Measurements from ENCODE around the gene NUP210. TPM values are rescaled to one million over a fixed set of nuclear protein-coding genes. Genes with fewer than 3 reads are reported as not detected.

Gene NUP210
- total and polyA plus RNA-seq, 2 experiments from 2014 or later = 13.8 to 73.9 TPM

DNA sequence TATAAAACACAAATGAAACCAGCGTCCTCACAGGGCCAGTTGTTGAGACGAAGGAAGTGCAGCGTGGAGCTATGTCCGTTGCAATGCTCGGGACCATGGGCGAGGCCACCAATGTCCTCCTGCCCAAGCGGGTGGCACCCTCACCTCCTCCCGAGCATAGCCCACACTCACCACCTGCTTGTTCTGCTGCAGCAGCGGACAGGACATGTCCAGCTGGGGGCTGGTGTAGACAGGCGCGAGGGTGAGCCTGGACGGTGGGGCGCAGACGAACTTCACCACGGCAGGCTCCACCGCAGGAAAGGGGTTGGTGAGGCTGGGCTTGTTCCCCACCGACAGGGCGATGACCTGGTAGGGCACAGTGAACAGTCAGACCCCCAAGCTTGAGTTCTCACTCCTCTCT lies 62.1 kb downstream of the NUP210 start:
- Histone ChIP-seq H3K27me3 (ENCODE audit: insufficient read depth) (no peaks in the 10 kb centered on the region), H3K27ac (ENCODE audit: low read depth) (no peak overlapping the region), H4K20me1 (replicated peaks; ENCODE audit: insufficient read depth) (no peaks in the 10 kb centered on the region; the same call in 1 of the 2 replicates), H2AFZ (no peak overlapping the region), H3K4me1 (ENCODE audit: insufficient read depth) (no peaks in the 10 kb centered on the region), H3K79me2 (replicated peaks; ENCODE audit: insufficient read depth) (no peaks in the 10 kb centered on the region), H3K9me2 (ENCODE audit: insufficient read depth) (no peaks in the 10 kb centered on the region), H3K36me3 (ENCODE audit: insufficient read depth) (no peaks in the 10 kb centered on the region; the same call in 1 of the 2 replicates), H3K4me2 (no peak overlapping the region), H3K4me3 (no peak overlapping the region), H3F3A (replicated peaks; ENCODE audit: low read depth) (no peaks in the 10 kb centered on the region)
- no peak for DNase-seq (ENCODE audit: low spot score)
- Mint-ChIP-seq H3K36me3 (ENCODE audit: low read depth) (peaks cover 78% of the 10 kb centered on the region), H3K9me3 (no peaks in the 10 kb centered on the region), H3K27ac (no peak overlapping the region), H3K4me3 (no peak overlapping the region), H3K27me3 (ENCODE audit: insufficient read depth, low read depth, poor library complexity) (peaks cover 12% of the 10 kb centered on the region), H3K4me1 (peaks cover 7% of the 10 kb centered on the region)
- ATAC-seq = no peak
- TF ChIP-seq CREB1 (CRISPR knock-in tag; IDR thresholded peaks at IDR 0.05; ENCODE audit: low read depth) (no peak), ZNF114 (CRISPR knock-in tag; IDR thresholded peaks at IDR 0.05) (no peak), JUNB (IDR thresholded peaks at IDR 0.05; ENCODE audit: unreplicated experiment) (no peak), EZH2phosphoT487 (IDR thresholded peaks at IDR 0.05; ENCODE audit: unreplicated experiment) (no peak), ZNF331 (CRISPR knock-in tag; IDR thresholded peaks at IDR 0.05; ENCODE audit: low read depth) (no peak), CTCF (conservative IDR thresholded peaks at IDR 0.05; ENCODE audit: low read depth in 2 of 2) (no peak), EZH2 (IDR thresholded peaks at IDR 0.05; ENCODE audit: low read depth, unreplicated experiment) (no peak), POLR2AphosphoS5 (IDR thresholded peaks at IDR 0.05; ENCODE audit: low read depth) (no peak)
- TF ChIP-seq, protein P1, sequence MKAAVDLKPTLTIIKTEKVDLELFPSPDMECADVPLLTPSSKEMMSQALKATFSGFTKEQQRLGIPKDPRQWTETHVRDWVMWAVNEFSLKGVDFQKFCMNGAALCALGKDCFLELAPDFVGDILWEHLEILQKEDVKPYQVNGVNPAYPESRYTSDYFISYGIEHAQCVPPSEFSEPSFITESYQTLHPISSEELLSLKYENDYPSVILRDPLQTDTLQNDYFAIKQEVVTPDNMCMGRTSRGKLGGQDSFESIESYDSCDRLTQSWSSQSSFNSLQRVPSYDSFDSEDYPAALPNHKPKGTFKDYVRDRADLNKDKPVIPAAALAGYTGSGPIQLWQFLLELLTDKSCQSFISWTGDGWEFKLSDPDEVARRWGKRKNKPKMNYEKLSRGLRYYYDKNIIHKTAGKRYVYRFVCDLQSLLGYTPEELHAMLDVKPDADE (IDR thresholded peaks at IDR 0.05) = no peak

- Histone ChIP-seq H3K79me2 (replicated peaks; ENCODE audit: insufficient read depth) (no peaks in the 10 kb centered on the region), H3K4me1 (ENCODE audit: insufficient read depth) (no peaks in the 10 kb centered on the region), H3K36me3 (ENCODE audit: insufficient read depth) (peaks cover under 1% of the 10 kb centered on the region; the same call in 1 of the 2 replicates), H3K27ac (ENCODE audit: low read depth) (no peak overlapping the region), H3K4me2 (no peak overlapping the region), H3K27me3 (ENCODE audit: insufficient read depth) (no peaks in the 10 kb centered on the region), H3K9me2 (ENCODE audit: insufficient read depth) (no peaks in the 10 kb centered on the region), H3F3A (replicated peaks; ENCODE audit: low read depth) (no peaks in the 10 kb centered on the region), H2AFZ (no peak overlapping the region), H3K4me3 (no peak overlapping the region), H4K20me1 (replicated peaks; ENCODE audit: insufficient read depth) (no peaks in the 10 kb centered on the region; the same call in 1 of the 2 replicates)
- DNase-seq (ENCODE audit: low spot score) (no peak), ATAC-seq (no peak)
- Mint-ChIP-seq H3K4me1 (peaks cover 7% of the 10 kb centered on the region), H3K4me3 (no peak overlapping the region), H3K9me3 (no peaks in the 10 kb centered on the region), H3K27ac (no peak overlapping the region), H3K36me3 (ENCODE audit: low read depth) (peaks cover 80% of the 10 kb centered on the region), H3K27me3 (ENCODE audit: insufficient read depth, low read depth, poor library complexity) (peaks cover 12% of the 10 kb centered on the region)
- TF ChIP-seq, protein P2, sequence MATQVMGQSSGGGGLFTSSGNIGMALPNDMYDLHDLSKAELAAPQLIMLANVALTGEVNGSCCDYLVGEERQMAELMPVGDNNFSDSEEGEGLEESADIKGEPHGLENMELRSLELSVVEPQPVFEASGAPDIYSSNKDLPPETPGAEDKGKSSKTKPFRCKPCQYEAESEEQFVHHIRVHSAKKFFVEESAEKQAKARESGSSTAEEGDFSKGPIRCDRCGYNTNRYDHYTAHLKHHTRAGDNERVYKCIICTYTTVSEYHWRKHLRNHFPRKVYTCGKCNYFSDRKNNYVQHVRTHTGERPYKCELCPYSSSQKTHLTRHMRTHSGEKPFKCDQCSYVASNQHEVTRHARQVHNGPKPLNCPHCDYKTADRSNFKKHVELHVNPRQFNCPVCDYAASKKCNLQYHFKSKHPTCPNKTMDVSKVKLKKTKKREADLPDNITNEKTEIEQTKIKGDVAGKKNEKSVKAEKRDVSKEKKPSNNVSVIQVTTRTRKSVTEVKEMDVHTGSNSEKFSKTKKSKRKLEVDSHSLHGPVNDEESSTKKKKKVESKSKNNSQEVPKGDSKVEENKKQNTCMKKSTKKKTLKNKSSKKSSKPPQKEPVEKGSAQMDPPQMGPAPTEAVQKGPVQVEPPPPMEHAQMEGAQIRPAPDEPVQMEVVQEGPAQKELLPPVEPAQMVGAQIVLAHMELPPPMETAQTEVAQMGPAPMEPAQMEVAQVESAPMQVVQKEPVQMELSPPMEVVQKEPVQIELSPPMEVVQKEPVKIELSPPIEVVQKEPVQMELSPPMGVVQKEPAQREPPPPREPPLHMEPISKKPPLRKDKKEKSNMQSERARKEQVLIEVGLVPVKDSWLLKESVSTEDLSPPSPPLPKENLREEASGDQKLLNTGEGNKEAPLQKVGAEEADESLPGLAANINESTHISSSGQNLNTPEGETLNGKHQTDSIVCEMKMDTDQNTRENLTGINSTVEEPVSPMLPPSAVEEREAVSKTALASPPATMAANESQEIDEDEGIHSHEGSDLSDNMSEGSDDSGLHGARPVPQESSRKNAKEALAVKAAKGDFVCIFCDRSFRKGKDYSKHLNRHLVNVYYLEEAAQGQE (IDR thresholded peaks at IDR 0.05; ENCODE audit: unreplicated experiment) = no peak
Measured at GRCh38 chr3:13357074-13357473, 63.0 kb downstream of the NUP210 start.

Measured in GM23338 (cell line).